B cell (primary cell): ENCODE results near the gene SRGAP2. TPM values are rescaled to one million over a fixed set of nuclear protein-coding genes. Genes with fewer than 3 reads are reported as not detected.
"Not testable (repeated sequence)": the region's sequence is repeated elsewhere in the genome, so short reads cannot be mapped to it uniquely, and the experiment has no call there.

Experiments used
- ATAC-seq: fragments of 200-7000 bp; cut with Tn5 transposase; one replicate; pipeline ENCODE4 v1.10.0; 2021; ENCODE audit warnings: low read depth, mild to moderate bottlenecking, moderate number of reproducible peaks, moderate library complexity
- CTCF ChIA-PET: fragments of 350-600 bp; sonication (Branson Sonifier 250); formaldehyde crosslinking; loops from one replicate; lab custom pipeline; 2021; ENCODE audit warnings: antibody characterized with exemption, inconsistent platforms; lab: Charles Lee
- POLR2A ChIA-PET: fragments of 350-600 bp; sonication (Branson Sonifier 250); formaldehyde crosslinking; loops from one replicate; lab custom pipeline; 2021; ENCODE audit warnings: antibody characterized with exemption; lab: Charles Lee
- DNase-seq: peaks from one replicate; pipeline ENCODE4 v3.0.0; 2013
- H2AFZ ChIP-seq: 2 replicates; pipeline ENCODE4 v1.6.1; 2012; ENCODE audit warnings: mild to moderate bottlenecking, low read depth, low read length; ENCODE audit not compliant: insufficient read depth, poor library complexity, severe bottlenecking
- H3K27ac ChIP-seq, 2 donors: 1 replicate in 1 of 2; 2 replicates in 1 of 2; pipeline ENCODE4 v1.5.1; 2012 to 2013; ENCODE audit warnings: low read length in 2 of 2, mild to moderate bottlenecking in 2 of 2, moderate library complexity in 1 of 2
- H3K27me3 ChIP-seq, 4 experiments: fragments of 200-600 bp in 1 of 4; sonication (generic) in 1 of 4; replicated peaks in 1 of 4; 1 replicate in 2 of 4; 2 replicates in 2 of 4; pipeline versions ENCODE4 v1.6.1 to v1.7.0; 2013 to 2016; ENCODE audit warnings: low read length in 3 of 4, mild to moderate bottlenecking in 2 of 4, mixed read lengths in 1 of 4, moderate library complexity in 1 of 4; ENCODE audit not compliant: insufficient read depth in 4 of 4, control insufficient read depth in 3 of 4; ENCODE audit errors: control extremely low read depth in 1 of 4
- H3K36me3 ChIP-seq, 2 experiments: replicated peaks in 1 of 2; 1 replicate in 1 of 2; 2 replicates in 1 of 2; pipeline versions ENCODE4 v1.6.1 to v1.7.1; 2013; ENCODE audit warnings: low read length in 1 of 2; ENCODE audit not compliant: insufficient read depth in 2 of 2, control insufficient read depth in 1 of 2; ENCODE audit errors: control extremely low read depth in 1 of 2, extremely low read depth in 1 of 2
- H3K4me1 ChIP-seq, 2 donors: fragments of 200-600 bp in 1 of 2; sonication (generic) in 1 of 2; 1 replicate in 1 of 2; 2 replicates in 1 of 2; pipeline versions ENCODE4 v1.5.1 to v1.6.1; 2013 to 2017; ENCODE audit warnings: low read length in 2 of 2; ENCODE audit not compliant: control insufficient read depth in 2 of 2, insufficient read depth in 2 of 2
- H3K4me2 ChIP-seq: replicated peaks from 2 replicates; pipeline ENCODE3; 2012; ENCODE audit warnings: mild to moderate bottlenecking, low read depth, low read length; ENCODE audit not compliant: poor library complexity, severe bottlenecking
- H3K4me3 ChIP-seq, 5 experiments: fragments of 200-600 bp in 1 of 5; sonication (generic) in 1 of 5; 1 replicate in 3 of 5; 2 replicates in 2 of 5; pipeline versions ENCODE4 v1.5.1 to v1.7.0; 2011 to 2016; ENCODE audit warnings: low read length in 4 of 5, mild to moderate bottlenecking in 4 of 5, low read depth in 2 of 5, control low read depth in 1 of 5, moderate library complexity in 1 of 5; ENCODE audit not compliant: insufficient read depth in 1 of 5; ENCODE audit errors: control extremely low read depth in 1 of 5, extremely low read depth in 1 of 5
- H3K79me2 ChIP-seq: fragments of 200-600 bp; sonication (generic); one replicate; pipeline ENCODE4 v1.6.0; 2016; ENCODE audit warnings: low read length; ENCODE audit not compliant: control insufficient read depth, insufficient read depth
- H3K9ac ChIP-seq: fragments of 200-600 bp; sonication (generic); 2 replicates; pipeline ENCODE4 v1.6.1; 2017; ENCODE audit warnings: mild to moderate bottlenecking, low read length, moderate library complexity
- H3K9me3 ChIP-seq, 3 donors: one replicate each; pipeline versions ENCODE4 v1.6.1 to v1.7.1; 2013; ENCODE audit warnings: low read length in 2 of 3; ENCODE audit not compliant: control insufficient read depth in 2 of 3, insufficient read depth in 1 of 3; ENCODE audit errors: control extremely low read depth in 1 of 3
- H4K20me1 ChIP-seq: 2 replicates; pipeline ENCODE4 v1.6.0; 2012; ENCODE audit warnings: mild to moderate bottlenecking, low read length; ENCODE audit not compliant: insufficient read depth, control insufficient read depth, poor library complexity, severe bottlenecking
- H3K27ac Mint-ChIP-seq: one replicate; pipeline ENCODE4 v1.8.0; 2021; ENCODE audit warnings: mixed read lengths
- H3K27me3 Mint-ChIP-seq: one replicate; pipeline ENCODE4 v1.8.0; 2021; ENCODE audit warnings: mixed read lengths
- H3K4me1 Mint-ChIP-seq: one replicate; pipeline ENCODE4 v1.8.0; 2021; ENCODE audit warnings: mixed read lengths
- H3K4me3 Mint-ChIP-seq: one replicate; pipeline ENCODE4 v1.8.0; 2021; ENCODE audit warnings: mixed read lengths
- H3K9me3 Mint-ChIP-seq: one replicate; pipeline ENCODE4 v1.8.0; 2022; ENCODE audit warnings: mixed read lengths; ENCODE audit not compliant: insufficient read depth
- WGBS: methylation state at CpG from one replicate; pipeline ENCODE4 v1.1.5; 2013; ENCODE audit warnings: missing lambda C conversion rate; ENCODE audit not compliant: insufficient coverage; 5-methylcytosine and 5-hydroxymethylcytosine counted together
- intact Hi-C: fragments of 100-400 bp; cut with micrococcal nuclease; formaldehyde crosslinking; loops from one replicate; pipeline ENCODE4 v1.10.0; 2022
- polyA plus RNA-seq: library from polyadenylated mRNA; depleted of rRNA; stranded (reverse); fragments of >200 nt; gene quantifications from 2 replicates; pipeline ENCODE4 v1.2.3, GENCODE V29; 2012
- total RNA-seq, 2 donors: library from RNA; stranded (reverse); fragments of 120-200 nt in 1 of 2; gene quantifications; 1 replicate in 1 of 2; 2 replicates in 1 of 2; pipeline versions ENCODE4 v1.2.3 to v1.2.4, GENCODE V29; 2013 to 2022

The SRGAP2 gene
- total and polyA plus RNA-seq, 2 donors (not counting 1 experiment from before 2014, with no cell fraction given), result 28.9 to 88.5 TPM

- H3K27me3 Mint-ChIP-seq, H3K9me3 Mint-ChIP-seq, intact Hi-C loops, H3K79me2 ChIP-seq, H3K36me3 ChIP-seq, H4K20me1 ChIP-seq, H3K27me3 ChIP-seq, H2AFZ ChIP-seq, H3K4me2 ChIP-seq, POLR2A ChIA-PET, H3K4me3 ChIP-seq, H3K9me3 ChIP-seq, CTCF ChIA-PET, H3K9ac ChIP-seq: not testable (repeated sequence)
- no CpG with 5 or more reads among the region's 4 CpGs for WGBS
- peak; percentile 63 for ATAC-seq
- peak; percentile 67 for DNase-seq
- peak overlapping the region; percentile 52 for H3K4me3 Mint-ChIP-seq
- peak overlapping the region in 1 of 2 donors; percentile 72 for H3K27ac ChIP-seq
- peak overlapping the region; percentile 80 for H3K27ac Mint-ChIP-seq
- H3K4me1 Mint-ChIP-seq, result peaks cover 15% of the 10 kb centered on the region
- H3K4me1 ChIP-seq, result peaks cover 0 to 25% of the 10 kb centered on the region in 2 donors
Measured at GRCh38 chr1:206240288-206240687, 36.9 kb downstream of the SRGAP2 start.

DNA sequence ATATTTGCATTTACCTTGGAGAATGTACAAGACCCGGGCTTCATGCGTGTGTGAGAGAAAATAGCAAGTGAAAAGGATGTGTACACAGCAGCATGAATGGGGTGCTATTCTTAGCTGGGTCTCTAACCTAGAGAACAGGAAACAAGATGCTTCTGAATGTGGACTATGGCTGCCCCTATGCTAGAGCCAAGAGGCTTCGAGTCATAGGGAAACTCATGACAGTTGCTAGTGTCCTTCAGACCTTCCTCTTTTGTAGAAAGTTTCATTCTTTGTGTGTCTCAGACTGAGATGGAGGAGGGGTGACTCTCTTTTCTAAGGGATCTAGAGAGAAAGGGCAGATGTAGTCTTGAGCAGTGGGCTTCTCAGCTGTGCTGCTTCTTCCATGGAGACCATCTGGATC, 40.0 kb downstream of the SRGAP2 start:
- peak; percentile 77 for DNase-seq
- H3K4me3 ChIP-seq, H3K79me2 ChIP-seq, CTCF ChIA-PET, H3K9me3 ChIP-seq, H2AFZ ChIP-seq, H3K9me3 Mint-ChIP-seq, H3K27me3 ChIP-seq, POLR2A ChIA-PET, H3K4me2 ChIP-seq, H4K20me1 ChIP-seq, intact Hi-C loops, H3K4me3 Mint-ChIP-seq, H3K9ac ChIP-seq, H3K27me3 Mint-ChIP-seq, H3K36me3 ChIP-seq: not testable (repeated sequence)
- Histone ChIP-seq H3K27ac (peak overlapping the region; percentile 57 to 67), H3K4me1 (peaks cover 0 to 25% of the 10 kb centered on the region in 2 donors)
- Mint-ChIP-seq H3K27ac (peak overlapping the region; percentile 18), H3K4me1 (peaks cover 16% of the 10 kb centered on the region)
- peak; percentile 87 for ATAC-seq
- WGBS, result 0% methylated on average over 1 of the region's 3 CpGs

- H3K4me1 Mint-ChIP-seq, result not testable (repeated sequence)
Measured at GRCh38 chr1:206245479-206245878, 42.1 kb downstream of the SRGAP2 start.

DNA sequence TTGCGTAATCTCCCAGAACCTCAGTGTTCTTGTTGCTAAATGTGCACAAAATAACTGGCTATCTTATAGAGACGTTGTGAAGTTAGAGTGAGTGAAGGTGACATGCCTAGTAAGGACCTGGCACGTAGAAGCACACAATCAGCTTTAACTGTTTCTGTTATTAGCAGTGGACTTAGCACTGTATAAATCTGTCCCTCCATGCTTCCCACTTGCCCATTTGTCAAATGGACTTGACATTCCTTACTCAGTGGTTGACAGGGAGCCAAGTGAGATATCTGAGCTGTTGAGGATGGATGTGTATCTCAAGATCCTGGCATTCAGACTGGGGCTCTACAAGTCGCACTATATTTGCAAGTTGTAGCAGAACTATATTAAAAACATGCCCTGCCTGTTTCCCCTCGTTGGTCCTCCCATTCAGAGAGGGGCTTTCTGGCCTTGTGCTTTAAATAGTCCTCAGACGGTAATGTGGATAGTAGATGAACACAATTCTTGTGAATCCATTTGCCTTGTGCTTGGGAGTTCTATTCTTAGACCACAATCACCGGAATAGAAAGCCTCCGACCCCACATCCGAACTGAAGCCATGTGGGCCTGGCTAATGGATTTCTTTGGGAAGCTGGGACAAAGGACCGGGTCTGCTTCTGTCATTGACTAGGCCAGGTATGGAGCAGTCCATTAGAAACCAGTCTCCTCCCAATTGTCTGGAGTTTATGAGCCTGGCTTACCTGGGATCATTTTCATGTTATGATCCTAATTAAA, 43.0 kb downstream of the SRGAP2 start:
- peaks cover 0 to 10% of the 10 kb centered on the region in 2 donors for H3K4me1 ChIP-seq
- H3K4me3 Mint-ChIP-seq, H3K4me3 ChIP-seq, H3K9me3 Mint-ChIP-seq, H3K27ac ChIP-seq, CTCF ChIA-PET, H3K36me3 ChIP-seq, H3K4me1 Mint-ChIP-seq, H3K27me3 ChIP-seq, DNase-seq, H3K27ac Mint-ChIP-seq, H3K79me2 ChIP-seq, POLR2A ChIA-PET, H4K20me1 ChIP-seq, intact Hi-C loops, H3K27me3 Mint-ChIP-seq, H2AFZ ChIP-seq, H3K4me2 ChIP-seq, H3K9ac ChIP-seq, H3K9me3 ChIP-seq, ATAC-seq: not testable (repeated sequence)
- WGBS, result no CpG with 5 or more reads among the region's 10 CpGs

More at GRCh38 chr1:206245479-206245878, 42.1 kb downstream of the SRGAP2 start:
- CTCF ChIA-PET, DNase-seq, H3K4me3 ChIP-seq, H3K9me3 Mint-ChIP-seq, POLR2A ChIA-PET, H3K27ac ChIP-seq, H3K9ac ChIP-seq, H3K27me3 Mint-ChIP-seq, H3K4me2 ChIP-seq, H3K9me3 ChIP-seq, H3K27ac Mint-ChIP-seq, ATAC-seq, H2AFZ ChIP-seq, H3K4me3 Mint-ChIP-seq, H3K79me2 ChIP-seq, intact Hi-C loops, H3K27me3 ChIP-seq, H3K36me3 ChIP-seq, H4K20me1 ChIP-seq: not testable (repeated sequence)
- WGBS, result no CpG with 5 or more reads among the region's 3 CpGs
- peaks cover 0 to 13% of the 10 kb centered on the region in 2 donors for H3K4me1 ChIP-seq
